GM12874 (cell line): Measurements from ENCODE around the gene PSME2.

ENCODE experiments used
- TF ChIP-seq, protein P1 (sequence below): IDR thresholded peaks from 2 replicates; pipeline ENCODE4 v1.5.1; 2011; ENCODE audit warnings: low read depth, mild to moderate bottlenecking, control low read depth, low read length, moderate library complexity; ENCODE audit not compliant: insufficient read depth

PSME2 gene

DNA sequence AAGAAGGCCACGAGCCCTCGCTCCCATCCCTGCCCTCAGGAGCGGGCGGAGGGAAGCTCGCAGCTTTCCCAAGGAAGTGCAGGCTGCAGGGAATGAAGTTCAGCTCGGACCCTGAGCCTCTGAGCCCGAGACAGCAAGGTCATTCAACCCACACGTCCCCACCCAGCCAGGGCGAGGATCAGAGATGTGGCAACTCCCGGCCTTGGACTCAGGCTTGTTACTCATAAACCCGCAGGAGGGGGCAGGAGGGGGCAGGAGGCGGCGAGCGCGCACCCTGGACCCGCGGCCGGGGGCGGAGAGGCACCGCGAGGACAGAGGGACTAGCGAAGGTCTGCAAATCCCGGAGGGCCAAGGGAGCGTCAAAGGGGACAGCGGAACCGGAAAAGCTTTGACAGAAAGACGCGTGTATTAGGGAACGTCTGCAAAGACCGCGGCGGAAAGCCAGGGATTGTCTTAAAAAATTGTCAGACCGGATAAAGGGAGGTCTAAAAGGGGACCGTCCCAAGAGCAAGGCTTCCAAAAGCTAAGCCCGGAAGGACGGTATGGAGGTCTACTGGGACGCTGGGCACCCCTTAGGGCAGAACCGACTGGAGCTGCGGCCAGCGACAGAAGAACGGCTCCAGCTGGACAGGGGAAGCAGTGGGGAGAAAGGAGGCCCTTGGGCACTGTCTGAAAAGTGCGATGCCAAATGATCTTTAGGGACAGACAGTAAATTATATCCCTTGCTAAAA, 32.4 kb downstream of the PSME2 start:
- TF ChIP-seq, protein P1, sequence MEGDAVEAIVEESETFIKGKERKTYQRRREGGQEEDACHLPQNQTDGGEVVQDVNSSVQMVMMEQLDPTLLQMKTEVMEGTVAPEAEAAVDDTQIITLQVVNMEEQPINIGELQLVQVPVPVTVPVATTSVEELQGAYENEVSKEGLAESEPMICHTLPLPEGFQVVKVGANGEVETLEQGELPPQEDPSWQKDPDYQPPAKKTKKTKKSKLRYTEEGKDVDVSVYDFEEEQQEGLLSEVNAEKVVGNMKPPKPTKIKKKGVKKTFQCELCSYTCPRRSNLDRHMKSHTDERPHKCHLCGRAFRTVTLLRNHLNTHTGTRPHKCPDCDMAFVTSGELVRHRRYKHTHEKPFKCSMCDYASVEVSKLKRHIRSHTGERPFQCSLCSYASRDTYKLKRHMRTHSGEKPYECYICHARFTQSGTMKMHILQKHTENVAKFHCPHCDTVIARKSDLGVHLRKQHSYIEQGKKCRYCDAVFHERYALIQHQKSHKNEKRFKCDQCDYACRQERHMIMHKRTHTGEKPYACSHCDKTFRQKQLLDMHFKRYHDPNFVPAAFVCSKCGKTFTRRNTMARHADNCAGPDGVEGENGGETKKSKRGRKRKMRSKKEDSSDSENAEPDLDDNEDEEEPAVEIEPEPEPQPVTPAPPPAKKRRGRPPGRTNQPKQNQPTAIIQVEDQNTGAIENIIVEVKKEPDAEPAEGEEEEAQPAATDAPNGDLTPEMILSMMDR: no peak

DNA sequence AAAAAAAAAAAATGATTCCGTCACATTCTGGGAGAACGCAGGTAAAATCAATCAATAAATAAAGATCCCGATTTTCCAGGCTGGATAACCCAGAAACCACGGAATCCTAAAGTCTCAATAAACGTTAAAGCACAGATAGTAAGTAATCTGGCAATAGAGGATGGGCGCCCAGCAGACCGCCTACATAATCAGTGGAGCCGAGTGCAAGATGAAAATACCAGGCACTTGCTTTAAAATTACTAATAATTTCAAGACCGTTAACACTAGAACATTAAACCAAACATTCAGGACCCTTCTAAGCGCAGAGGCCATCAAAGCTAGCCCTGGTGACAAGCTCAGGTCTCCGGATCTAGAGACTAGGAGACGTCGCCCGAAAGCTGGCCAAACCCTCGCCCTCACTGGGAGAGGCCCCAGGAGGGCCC, 33.0 kb downstream of the PSME2 start:
- TF ChIP-seq, protein P1: no peak

DNA sequence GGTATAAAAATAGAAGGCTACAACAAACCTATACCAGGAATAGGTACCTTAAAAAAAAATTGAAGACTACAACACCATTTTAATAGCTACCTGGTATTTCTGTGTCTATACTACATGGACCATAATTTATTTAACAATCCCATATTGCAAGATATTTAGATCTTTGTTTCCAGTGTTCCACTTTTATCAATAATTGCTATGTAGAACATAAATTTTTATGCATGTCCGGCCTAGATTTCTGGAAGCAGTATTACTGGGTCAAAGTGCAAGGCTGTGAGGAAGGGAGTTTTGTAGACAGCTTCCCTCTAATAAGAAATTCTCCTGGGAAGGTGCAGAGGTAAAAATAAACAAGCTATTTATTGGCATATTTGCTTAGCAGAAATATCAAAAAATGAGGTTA, 35.9 kb downstream of the PSME2 start:
- TF ChIP-seq, protein P1: no peak

- TF ChIP-seq, protein P1: no peak
These were observed 36.4 kb downstream of the PSME2 start for GRCh38 chr14:24110060-24110459.

DNA sequence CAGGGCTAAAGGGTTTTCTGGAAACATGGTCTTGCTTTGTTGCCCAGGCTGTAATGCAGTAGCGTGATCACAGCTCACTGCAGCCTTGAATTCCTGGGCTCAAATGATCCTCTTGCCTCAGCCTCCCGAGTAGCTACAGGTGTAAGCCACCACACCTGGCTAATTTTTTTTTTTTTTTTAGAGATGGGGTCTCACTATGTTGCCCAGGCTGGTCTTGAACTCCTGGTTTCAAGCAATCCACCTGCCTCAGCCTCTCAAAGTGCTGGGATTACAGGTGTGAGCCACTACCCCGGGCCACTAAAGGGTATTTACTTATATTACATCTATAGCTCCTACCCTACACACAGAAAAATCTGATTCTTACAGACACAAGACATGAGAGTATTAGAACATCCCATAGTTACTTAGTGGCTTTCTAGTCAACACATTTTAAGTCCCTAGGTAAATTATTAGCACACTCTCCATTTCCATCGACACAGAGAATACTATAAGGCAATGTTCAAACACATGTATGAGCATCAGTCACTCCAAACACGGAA, 38.0 kb downstream of the PSME2 start:
- TF ChIP-seq, protein P1: no peak

- TF ChIP-seq, protein P1: no peak
These were observed 39.6 kb downstream of the PSME2 start for GRCh38 chr14:24106672-24107271.

DNA sequence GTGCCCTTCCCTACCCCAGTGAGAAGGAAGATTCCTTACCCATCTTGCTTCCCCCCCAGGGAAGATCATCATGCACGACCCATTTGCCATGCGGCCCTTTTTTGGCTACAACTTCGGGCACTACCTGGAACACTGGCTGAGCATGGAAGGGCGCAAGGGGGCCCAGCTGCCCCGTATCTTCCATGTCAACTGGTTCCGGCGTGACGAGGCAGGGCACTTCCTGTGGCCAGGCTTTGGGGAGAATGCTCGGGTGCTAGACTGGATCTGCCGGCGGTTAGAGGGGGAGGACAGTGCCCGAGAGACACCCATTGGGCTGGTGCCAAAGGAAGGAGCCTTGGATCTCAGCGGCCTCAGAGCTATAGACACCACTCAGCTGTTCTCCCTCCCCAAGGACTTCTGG, 43.0 kb downstream of the PSME2 start:
- TF ChIP-seq, protein P1: no peak
